ENCODE data around the gene PISD.

Gene PISD

DNA sequence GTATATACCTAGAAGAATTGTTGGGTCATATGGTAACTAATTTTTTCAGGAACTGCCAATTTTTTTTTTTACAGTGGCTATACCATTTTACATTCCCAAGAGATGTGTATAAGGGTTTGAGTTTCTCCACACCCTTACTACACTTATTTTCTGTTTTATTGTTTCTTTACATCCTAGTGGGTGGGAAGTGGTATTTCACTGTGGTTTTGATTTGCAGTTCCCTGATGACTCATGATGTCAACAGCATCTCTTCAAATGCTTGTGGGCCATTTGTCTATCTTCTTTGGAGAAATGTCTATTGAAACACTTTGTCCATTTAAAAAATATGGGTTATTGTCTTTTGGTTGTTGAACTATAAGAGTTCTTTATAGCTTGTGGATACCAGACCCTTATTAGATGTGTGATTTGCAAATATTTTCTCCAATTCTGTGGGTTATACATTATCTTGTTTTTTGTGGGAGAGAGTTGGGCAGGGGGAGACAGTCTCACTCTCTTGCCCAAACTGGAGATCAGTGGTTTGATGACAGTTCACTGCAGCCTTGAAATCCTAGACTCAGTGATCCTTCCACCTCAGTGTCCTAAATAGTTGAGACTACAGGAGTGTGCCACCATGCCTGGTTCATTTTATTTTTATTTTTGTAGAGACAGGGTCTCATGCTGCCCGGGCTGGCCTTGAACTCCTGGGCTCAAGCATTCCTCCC, 30.3 kb upstream of the PISD start:
- Histone ChIP-seq H3K27me3 (ENCODE audit: low read length) (no peaks in the 10 kb centered on the region), H2AFZ (ENCODE audit: low read depth, low read length, severe bottlenecking) (no peak overlapping the region), H3F3A (ENCODE audit: insufficient read depth) (no peaks in the 10 kb centered on the region; the same call in 1 of the 2 replicates), H3K4me3 (ENCODE audit: insufficient read depth, low read length, poor library complexity, severe bottlenecking) (no peak overlapping the region), H3K9me3 (ENCODE audit: insufficient read depth, low read length) (no peaks in the 10 kb centered on the region), H3K9me2 (replicated peaks; ENCODE audit: insufficient read depth, low read length) (no peaks in the 10 kb centered on the region), H3K9ac (ENCODE audit: low read length) (no peak overlapping the region), H4K20me1 (ENCODE audit: low read depth, low read length) (no peaks in the 10 kb centered on the region), H3K36me3 (ENCODE audit: low read length) (peaks cover 10% of the 10 kb centered on the region; the same call in 1 of the 2 replicates), H3K79me2 (ENCODE audit: insufficient read depth, low read length) (no peaks in the 10 kb centered on the region), H3K4me2 (ENCODE audit: low read depth, low read length, poor library complexity, severe bottlenecking) (no peak overlapping the region), H3K27ac (ENCODE audit: low read depth, low read length) (no peak overlapping the region)
- TF ChIP-seq, protein P1, sequence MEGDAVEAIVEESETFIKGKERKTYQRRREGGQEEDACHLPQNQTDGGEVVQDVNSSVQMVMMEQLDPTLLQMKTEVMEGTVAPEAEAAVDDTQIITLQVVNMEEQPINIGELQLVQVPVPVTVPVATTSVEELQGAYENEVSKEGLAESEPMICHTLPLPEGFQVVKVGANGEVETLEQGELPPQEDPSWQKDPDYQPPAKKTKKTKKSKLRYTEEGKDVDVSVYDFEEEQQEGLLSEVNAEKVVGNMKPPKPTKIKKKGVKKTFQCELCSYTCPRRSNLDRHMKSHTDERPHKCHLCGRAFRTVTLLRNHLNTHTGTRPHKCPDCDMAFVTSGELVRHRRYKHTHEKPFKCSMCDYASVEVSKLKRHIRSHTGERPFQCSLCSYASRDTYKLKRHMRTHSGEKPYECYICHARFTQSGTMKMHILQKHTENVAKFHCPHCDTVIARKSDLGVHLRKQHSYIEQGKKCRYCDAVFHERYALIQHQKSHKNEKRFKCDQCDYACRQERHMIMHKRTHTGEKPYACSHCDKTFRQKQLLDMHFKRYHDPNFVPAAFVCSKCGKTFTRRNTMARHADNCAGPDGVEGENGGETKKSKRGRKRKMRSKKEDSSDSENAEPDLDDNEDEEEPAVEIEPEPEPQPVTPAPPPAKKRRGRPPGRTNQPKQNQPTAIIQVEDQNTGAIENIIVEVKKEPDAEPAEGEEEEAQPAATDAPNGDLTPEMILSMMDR (IDR thresholded peaks at IDR 0.05; ENCODE audit: insufficient read depth, low read length, poor library complexity, severe bottlenecking), result no peak
- TF ChIP-seq EZH2phosphoT487 (conservative IDR thresholded peaks at IDR 0.05; ENCODE audit: low read length), result no peak

DNA sequence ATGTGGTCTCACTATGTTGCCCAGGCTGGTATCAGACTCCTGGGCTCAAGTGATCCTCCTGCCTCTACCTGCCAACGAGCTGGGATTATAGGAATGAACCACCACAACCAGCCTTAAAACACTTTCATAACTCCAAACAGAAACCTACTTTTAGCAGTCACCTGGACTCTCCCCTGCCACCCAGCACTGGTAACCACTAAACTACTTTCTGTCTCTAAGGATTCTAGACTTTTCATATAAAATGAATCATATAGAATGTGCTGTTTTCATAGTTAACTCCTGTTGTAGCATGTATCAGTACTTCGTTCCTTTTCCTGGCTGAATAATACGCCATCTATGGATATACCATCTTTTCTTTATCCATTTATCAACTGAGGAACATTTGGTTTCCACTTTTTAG, 29.4 kb upstream of the PISD start:
- H3K79me2 ChIP-seq (ENCODE audit: insufficient read depth, low read length), result no peaks in the 10 kb centered on the region
- no peak for TF ChIP-seq EZH2phosphoT487 (conservative IDR thresholded peaks at IDR 0.05; ENCODE audit: low read length)
- TF ChIP-seq, protein P1 (IDR thresholded peaks at IDR 0.05; ENCODE audit: insufficient read depth, low read length, poor library complexity, severe bottlenecking), result no peak
- peaks cover 10% of the 10 kb centered on the region; the same call in 1 of the 2 replicates for H3K36me3 ChIP-seq (ENCODE audit: low read length)
- no peaks in the 10 kb centered on the region for H3K9me2 ChIP-seq (replicated peaks; ENCODE audit: insufficient read depth, low read length)
- H3K9me3 ChIP-seq (ENCODE audit: insufficient read depth, low read length), result no peaks in the 10 kb centered on the region
- H3K27ac ChIP-seq (ENCODE audit: low read depth, low read length), result no peak overlapping the region
- no peak overlapping the region for H2AFZ ChIP-seq (ENCODE audit: low read depth, low read length, severe bottlenecking)
- H3K27me3 ChIP-seq (ENCODE audit: low read length), result no peaks in the 10 kb centered on the region
- H3K4me3 ChIP-seq (ENCODE audit: insufficient read depth, low read length, poor library complexity, severe bottlenecking), result no peak overlapping the region
- H3F3A ChIP-seq (ENCODE audit: insufficient read depth), result no peaks in the 10 kb centered on the region; the same call in 1 of the 2 replicates
- no peak overlapping the region for H3K4me2 ChIP-seq (ENCODE audit: low read depth, low read length, poor library complexity, severe bottlenecking)
- no peak overlapping the region for H3K9ac ChIP-seq (ENCODE audit: low read length)
- no peaks in the 10 kb centered on the region for H4K20me1 ChIP-seq (ENCODE audit: low read depth, low read length)

DNA sequence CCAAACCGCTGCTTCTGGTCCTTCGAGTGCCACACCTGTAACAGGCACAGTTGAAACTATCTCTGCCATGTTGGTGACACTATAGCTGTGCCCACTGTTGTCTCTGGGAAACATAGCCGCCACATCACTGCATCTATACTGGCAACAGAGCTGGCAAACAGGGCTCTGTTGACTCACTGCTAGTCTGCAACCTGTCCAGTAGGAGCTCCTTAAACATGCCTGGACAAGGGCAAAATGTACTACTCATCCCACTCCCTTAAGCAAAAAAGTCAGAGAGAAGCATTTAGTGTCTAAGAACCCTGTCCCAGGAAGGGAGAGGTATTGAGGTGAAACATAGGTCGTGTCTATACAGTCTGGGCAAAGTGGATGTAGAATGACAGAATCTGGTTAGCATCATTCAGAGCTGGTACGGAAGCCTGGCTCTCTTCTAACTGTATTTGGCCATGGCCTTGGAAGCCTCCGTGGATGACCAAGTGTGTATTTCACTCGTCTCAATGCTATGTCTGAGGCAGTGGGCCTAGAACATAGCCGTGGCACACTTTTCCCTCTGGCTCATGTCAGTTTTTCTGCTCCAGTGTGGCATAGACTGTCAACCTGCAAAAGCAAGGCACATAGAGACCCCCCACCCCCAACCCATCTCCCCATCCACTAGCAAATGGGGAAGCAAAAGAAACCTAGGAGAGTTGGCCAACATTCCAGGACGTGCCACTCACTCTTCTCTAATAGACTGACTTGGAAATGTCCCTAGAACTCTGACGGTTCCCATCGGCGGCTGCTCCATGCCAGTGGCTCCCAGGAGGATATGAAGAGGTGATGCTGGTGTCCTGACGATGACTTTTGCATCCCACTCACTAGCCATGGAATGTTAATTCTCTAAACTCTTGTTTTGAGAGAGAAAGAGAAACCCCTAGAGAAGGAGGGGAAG, 21.4 kb upstream of the PISD start:
- H3K27ac ChIP-seq (ENCODE audit: low read depth, low read length), result no peak overlapping the region
- TF ChIP-seq EZH2phosphoT487 (conservative IDR thresholded peaks at IDR 0.05; ENCODE audit: low read length), result no peak
- TF ChIP-seq, protein P1 (IDR thresholded peaks at IDR 0.05; ENCODE audit: insufficient read depth, low read length, poor library complexity, severe bottlenecking), result no peak

More for the DNA sequence above, 21.4 kb upstream of the PISD start:
- H2AFZ ChIP-seq (ENCODE audit: low read depth, low read length, severe bottlenecking), result no peak overlapping the region
- H3K9me2 ChIP-seq (replicated peaks; ENCODE audit: insufficient read depth, low read length), result no peaks in the 10 kb centered on the region
- no peak overlapping the region for H3K4me3 ChIP-seq (ENCODE audit: insufficient read depth, low read length, poor library complexity, severe bottlenecking)
- peaks cover 5% of the 10 kb centered on the region; the same call in 1 of the 2 replicates for H3F3A ChIP-seq (ENCODE audit: insufficient read depth)
- H3K79me2 ChIP-seq (ENCODE audit: insufficient read depth, low read length), result no peaks in the 10 kb centered on the region
- no peaks in the 10 kb centered on the region for H4K20me1 ChIP-seq (ENCODE audit: low read depth, low read length)
- no peak overlapping the region for H3K4me2 ChIP-seq (ENCODE audit: low read depth, low read length, poor library complexity, severe bottlenecking)
- no peak overlapping the region for H3K9ac ChIP-seq (ENCODE audit: low read length)
- no peaks in the 10 kb centered on the region for H3K27me3 ChIP-seq (ENCODE audit: low read length)
- no peaks in the 10 kb centered on the region for H3K9me3 ChIP-seq (ENCODE audit: insufficient read depth, low read length)
- no peaks in the 10 kb centered on the region for H3K36me3 ChIP-seq (ENCODE audit: low read length)
